ENCODE data around the gene UPP1.

GRCh38 chr7:48139459-48139858 is 50.4 kb downstream of the UPP1 start:
- TF ChIP-seq POLR2AphosphoS5 (IDR thresholded peaks at IDR 0.05) (no peak), POLR2A (IDR thresholded peaks at IDR 0.05) (no peak), CTCF (IDR thresholded peaks at IDR 0.05) (no peak)
